WTC11 (cell line): ENCODE measurements around the gene C2orf66.

Source experiments
- ATF6 ChIP-seq: sonication (generic); formaldehyde crosslinking; IDR thresholded peaks from 2 replicates; pipeline ENCODE4 v1.8.1; 2023; ENCODE audit warnings: mild to moderate bottlenecking, missing genetic modification reagents
- CREB1 ChIP-seq: sonication (generic); formaldehyde crosslinking; IDR thresholded peaks from 2 replicates; pipeline ENCODE4 v1.8.0; 2023; ENCODE audit warnings: mild to moderate bottlenecking, missing genetic modification reagents
- CTCF ChIP-seq: fragments of 200-600 bp; IDR thresholded peaks from 2 replicates; pipeline ENCODE4 v1.8.0; 2022; ENCODE audit warnings: antibody characterized with exemption
- ELF4 ChIP-seq: sonication (generic); formaldehyde crosslinking; IDR thresholded peaks from 2 replicates; pipeline ENCODE4 v1.8.1; 2022; ENCODE audit warnings: low read depth, mild to moderate bottlenecking, moderate library complexity, missing genetic modification reagents
- FOXP1 ChIP-seq: sonication (generic); formaldehyde crosslinking; IDR thresholded peaks from 2 replicates; pipeline ENCODE4 v1.8.0; 2022; ENCODE audit warnings: missing genetic modification reagents, mild to moderate bottlenecking, moderate library complexity, borderline replicate concordance
- RELA ChIP-seq: sonication (generic); formaldehyde crosslinking; IDR thresholded peaks from 2 replicates; pipeline ENCODE4 v1.8.1; 2022; ENCODE audit warnings: missing genetic modification reagents, mild to moderate bottlenecking, borderline replicate concordance
- USF1 ChIP-seq: sonication (generic); formaldehyde crosslinking; IDR thresholded peaks from 2 replicates; pipeline ENCODE4 v1.8.0; 2022; ENCODE audit warnings: mild to moderate bottlenecking, missing genetic modification reagents
- ZBTB21 ChIP-seq: sonication (generic); formaldehyde crosslinking; IDR thresholded peaks from 2 replicates; pipeline ENCODE4 v1.8.1; 2023; ENCODE audit warnings: mild to moderate bottlenecking, missing genetic modification reagents, borderline replicate concordance
- ZBTB43 ChIP-seq: sonication (generic); formaldehyde crosslinking; IDR thresholded peaks from 2 replicates; pipeline ENCODE4 v1.8.1; 2023; ENCODE audit warnings: mild to moderate bottlenecking, missing genetic modification reagents
- ZNF317 ChIP-seq: sonication (generic); formaldehyde crosslinking; IDR thresholded peaks from 2 replicates; pipeline ENCODE4 v1.8.1; 2023; ENCODE audit warnings: low read depth, mild to moderate bottlenecking, moderate library complexity, missing genetic modification reagents, borderline replicate concordance
- TF ChIP-seq, protein P1 (sequence below): sonication (generic); formaldehyde crosslinking; IDR thresholded peaks from 2 replicates; pipeline ENCODE4 v1.8.1; 2023; ENCODE audit warnings: mild to moderate bottlenecking, moderate library complexity, missing genetic modification reagents
- TF ChIP-seq, protein P2 (sequence below): fragments of 250-450 bp; sonication (Bioruptor Pico); IDR thresholded peaks from 2 replicates; pipeline ENCODE4 v1.9.0; 2021; ENCODE audit warnings: mild to moderate bottlenecking
- TF ChIP-seq, protein P3 (sequence below): sonication (generic); formaldehyde crosslinking; conservative IDR thresholded peaks from 2 replicates; pipeline ENCODE4 v1.8.1; 2022; ENCODE audit warnings: mild to moderate bottlenecking, missing genetic modification reagents

DNA sequence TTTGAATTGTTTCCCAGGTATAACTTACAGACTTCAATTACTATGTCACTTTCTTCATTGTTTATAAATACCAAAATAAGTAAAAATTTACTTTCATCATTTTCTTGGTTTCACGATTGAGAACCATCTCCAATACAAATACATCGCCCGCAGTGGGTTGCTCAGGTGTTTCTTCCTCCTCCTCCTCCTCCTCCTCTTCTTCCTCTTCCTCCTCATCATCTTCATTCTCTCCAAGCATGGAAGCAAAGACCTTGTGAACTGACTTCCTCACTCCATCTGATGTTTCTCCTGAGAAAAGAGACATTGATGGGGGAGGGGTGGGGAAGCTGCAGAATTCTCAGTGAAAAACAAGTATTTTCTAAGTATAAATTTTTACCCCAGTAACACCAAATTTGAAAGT lies 16.3 kb downstream of the C2orf66 start:
- TF ChIP-seq ZBTB21 (no peak), CTCF (no peak), ELF4 (CRISPR knock-in tag) (no peak), USF1 (CRISPR knock-in tag) (no peak), FOXP1 (CRISPR knock-in tag) (no peak), ZBTB43 (CRISPR knock-in tag) (no peak), ATF6 (CRISPR knock-in tag) (no peak), ZNF317 (CRISPR knock-in tag) (no peak), RELA (CRISPR knock-in tag) (no peak), CREB1 (CRISPR knock-in tag) (no peak)
- TF ChIP-seq, protein P1, sequence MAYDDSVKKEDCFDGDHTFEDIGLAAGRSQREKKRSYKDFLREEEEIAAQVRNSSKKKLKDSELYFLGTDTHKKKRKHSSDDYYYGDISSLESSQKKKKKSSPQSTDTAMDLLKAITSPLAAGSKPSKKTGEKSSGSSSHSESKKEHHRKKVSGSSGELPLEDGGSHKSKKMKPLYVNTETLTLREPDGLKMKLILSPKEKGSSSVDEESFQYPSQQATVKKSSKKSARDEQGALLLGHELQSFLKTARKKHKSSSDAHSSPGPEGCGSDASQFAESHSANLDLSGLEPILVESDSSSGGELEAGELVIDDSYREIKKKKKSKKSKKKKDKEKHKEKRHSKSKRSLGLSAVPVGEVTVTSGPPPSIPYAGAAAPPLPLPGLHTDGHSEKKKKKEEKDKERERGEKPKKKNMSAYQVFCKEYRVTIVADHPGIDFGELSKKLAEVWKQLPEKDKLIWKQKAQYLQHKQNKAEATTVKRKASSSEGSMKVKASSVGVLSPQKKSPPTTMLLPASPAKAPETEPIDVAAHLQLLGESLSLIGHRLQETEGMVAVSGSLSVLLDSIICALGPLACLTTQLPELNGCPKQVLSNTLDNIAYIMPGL (CRISPR knock-in tag): no peak
- TF ChIP-seq, protein P2, sequence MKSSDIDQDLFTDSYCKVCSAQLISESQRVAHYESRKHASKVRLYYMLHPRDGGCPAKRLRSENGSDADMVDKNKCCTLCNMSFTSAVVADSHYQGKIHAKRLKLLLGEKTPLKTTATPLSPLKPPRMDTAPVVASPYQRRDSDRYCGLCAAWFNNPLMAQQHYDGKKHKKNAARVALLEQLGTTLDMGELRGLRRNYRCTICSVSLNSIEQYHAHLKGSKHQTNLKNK (CRISPR knock-in tag): no peak
- TF ChIP-seq, protein P3, sequence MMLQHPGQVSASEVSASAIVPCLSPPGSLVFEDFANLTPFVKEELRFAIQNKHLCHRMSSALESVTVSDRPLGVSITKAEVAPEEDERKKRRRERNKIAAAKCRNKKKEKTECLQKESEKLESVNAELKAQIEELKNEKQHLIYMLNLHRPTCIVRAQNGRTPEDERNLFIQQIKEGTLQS: no peak
